HG03097 (cell line): ENCODE measurements around the gene CEP170.

ENCODE experiments used
- ATAC-seq: cut with Tn5 transposase; IDR thresholded peaks from one replicate; pipeline ENCODE4 v1.9.1; 2021; ENCODE audit not compliant: unreplicated experiment, low FRiP score

CEP170 gene

DNA sequence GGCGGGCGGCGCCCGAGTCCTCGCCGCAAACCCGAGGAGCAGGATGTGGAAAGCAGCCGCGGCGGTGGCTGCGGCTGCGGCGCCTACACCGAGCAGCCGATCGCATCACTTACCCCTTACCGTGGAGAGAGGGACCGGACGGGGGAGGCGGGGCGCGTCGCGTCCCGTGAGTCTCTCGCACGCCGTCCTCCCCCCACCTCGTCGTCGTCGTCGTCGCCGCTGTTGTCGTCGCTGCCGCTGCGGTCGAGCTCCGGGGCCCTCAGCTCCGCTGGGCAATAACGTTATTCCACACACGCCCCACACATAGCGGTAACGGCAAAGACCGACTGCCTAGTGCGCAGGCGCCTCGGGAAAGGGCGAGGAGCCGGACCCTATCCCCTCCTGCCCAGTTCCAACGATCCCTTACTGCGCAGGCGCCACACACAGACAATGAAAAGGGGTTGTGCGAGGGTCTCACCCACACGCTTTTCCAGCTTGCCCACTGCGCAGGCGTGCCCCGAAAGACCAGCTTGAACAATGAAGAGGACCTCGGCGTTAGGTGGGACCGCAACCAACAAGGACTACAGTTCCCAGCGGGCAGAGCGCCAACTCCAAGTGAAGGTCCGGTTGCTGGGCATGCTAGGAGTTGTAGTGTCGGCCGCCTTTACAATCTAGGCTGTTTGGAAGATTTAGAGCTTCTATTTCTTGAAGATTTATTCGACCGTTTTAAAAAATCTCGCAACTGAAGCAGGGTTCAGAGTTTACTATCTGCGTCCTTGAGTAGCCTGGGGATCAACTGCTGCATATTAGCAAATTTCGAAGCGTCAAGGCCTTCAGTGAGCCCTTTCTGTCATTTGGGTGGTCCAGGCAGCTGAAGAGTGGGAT is at the start of gene CEP170:
TSS of gene CEP170 (minus strand) at position 355 of the 864 bp plus-strand sequence. CDS start 30,001 bp downstream, outside the sequence.
- peak; percentile 47 for ATAC-seq

DNA sequence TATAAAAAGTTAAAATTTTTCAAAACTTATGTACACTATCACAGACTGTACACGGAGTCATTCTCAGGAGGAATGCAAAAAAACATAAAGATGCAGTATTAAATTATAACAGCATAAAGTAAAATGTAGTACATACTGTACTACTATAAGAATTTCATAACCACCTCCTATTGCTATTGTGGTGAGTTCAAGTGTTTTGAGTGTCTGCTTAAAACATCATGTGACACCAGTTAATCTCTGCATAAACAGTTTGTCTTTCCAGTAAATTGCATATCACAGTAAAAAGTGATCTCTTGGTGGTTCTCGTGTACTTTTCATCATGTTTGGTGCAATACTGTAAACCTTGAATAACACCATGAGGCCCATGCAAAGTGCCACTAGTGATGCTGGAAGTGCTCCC is 46.0 kb upstream of the CEP170 start:
- ATAC-seq: no peak

- no peak for ATAC-seq
Observed at GRCh38 chr1:243299069-243299468, 44.0 kb upstream of the CEP170 start.

- no peak for ATAC-seq
Observed at GRCh38 chr1:243294723-243295121, 39.6 kb upstream of the CEP170 start.

DNA sequence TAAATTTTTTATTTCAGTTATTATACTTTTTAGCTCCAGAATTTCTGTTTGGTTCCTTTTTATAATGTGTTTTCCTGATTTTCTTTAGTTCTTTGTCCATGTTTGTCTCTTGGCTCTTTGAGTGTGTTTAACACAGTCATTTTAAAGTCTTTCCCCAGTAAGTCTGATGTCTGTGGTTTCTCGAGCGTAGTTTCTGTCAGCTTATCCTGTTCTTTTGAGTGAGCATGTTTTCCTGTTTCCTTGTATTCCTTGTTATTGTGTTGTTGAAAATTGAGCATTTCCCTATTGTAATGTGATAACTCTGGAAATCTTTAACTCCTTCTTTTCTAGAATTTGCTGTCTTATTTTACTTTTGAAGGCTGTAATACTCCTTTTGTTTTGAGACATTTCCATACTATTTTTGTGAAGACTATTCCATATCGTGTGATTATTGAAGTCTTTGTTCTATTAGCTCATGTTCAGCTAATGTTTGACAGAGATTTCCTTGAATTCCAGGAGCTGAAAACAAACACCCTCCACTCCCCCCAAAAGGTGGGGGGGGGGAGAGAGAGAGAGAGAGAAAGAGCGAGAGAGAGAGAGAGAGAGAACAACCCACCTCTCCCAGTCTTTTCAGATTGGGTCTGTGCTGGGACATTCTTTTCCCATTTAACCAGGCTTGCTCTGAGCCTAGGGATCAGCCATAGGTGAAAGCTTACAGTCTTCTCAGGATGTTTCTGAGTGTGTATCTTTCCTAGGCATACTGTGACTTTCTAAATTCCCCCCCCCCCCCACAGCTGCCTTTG is 39.1 kb upstream of the CEP170 start:
- no peak for ATAC-seq

DNA sequence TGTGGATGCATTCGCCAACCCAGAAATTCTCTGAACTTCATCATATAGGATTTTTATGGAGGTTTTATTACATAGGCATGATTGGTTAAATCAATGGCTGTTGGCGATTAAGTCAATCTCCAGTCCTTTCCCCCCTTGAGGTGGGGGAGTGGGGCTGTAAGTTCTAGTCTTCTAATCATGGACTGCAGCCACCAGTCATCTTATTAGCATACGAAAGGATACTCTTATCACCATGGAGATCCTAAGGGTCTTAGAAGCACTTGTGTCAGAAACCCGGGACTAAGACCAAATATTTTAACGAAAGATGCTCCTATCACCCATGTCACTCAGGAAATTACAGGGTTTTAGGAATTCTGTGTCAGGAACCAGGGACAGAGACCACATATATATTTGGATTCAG is 37.0 kb upstream of the CEP170 start:
- no peak for ATAC-seq

GRCh38 chr1:243291292-243291691 is 36.2 kb upstream of the CEP170 start:
- no peak for ATAC-seq

- ATAC-seq: no peak
Observed at GRCh38 chr1:243288062-243288461, 33.0 kb upstream of the CEP170 start.

GRCh38 chr1:243287652-243288051 is 32.6 kb upstream of the CEP170 start:
- peak; percentile 91 for ATAC-seq

DNA sequence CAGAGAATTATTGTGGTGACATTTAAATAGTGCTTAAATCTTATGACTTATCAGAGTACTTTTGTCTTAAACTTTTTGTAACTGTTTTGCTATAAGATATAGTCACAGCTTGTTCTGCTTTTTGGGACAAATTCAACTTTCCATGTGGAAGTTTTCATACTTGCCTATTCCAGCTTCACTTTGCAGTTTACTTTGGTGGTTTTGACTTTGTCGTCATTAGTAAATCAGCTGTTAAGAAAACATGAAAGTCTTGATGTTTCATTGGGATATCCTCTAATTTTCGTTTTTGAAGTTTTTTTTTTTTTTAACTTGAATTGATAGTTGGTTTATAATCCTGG is 32.0 kb upstream of the CEP170 start:
- ATAC-seq: no peak

DNA sequence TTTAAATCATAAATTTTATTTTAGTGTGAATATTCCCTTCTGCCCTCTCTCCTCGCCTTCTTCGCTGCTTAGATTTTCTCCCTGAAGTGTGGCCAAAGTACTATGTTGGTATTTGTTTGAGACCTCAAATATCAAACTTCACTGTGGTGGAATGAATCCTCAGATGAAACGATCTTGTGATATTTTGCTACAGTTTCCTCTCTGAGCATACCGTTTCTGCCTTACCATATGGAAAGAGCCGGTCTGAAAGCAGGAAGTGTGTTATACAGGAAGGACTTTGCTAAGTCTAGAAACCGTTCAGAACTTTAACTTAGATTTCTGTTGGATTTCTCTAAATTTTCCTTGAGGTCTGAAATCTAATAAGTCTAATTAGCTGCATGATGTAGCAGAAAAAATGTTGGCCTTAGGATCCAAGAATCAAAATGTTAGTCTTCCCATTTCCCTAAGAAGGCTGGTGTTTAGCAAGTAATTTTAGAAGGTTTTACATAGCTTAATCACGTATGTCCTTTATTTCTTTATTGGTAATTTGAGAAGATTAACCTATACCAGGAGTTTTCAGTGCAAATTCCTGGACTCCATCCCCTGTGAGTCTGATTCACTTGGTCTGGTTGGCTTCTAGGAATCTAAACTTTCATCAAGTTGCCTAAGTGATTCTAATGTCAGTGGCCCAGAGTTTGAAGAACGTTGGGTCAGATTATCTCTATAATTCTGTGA is 31.5 kb upstream of the CEP170 start:
- no peak for ATAC-seq

DNA sequence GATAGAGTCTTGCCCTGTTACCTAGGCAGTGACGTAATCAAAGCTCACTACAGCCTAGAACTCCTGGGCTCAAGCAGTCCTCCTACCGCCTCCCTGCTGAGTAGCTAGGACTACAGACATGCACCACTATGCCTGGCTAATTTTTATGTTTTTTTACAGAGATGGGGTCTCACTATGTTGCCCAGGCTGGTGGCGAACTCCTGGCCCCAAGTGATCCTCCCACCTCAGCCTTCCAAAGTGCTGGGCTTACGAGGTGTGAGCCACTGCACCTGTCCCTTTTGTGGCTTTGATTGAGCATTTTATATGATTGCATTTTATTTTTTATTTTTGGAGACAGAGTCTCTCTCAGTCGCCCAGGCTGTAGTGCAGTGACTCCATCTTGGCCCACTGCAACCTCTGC is 26.6 kb upstream of the CEP170 start:
- ATAC-seq: no peak

- ATAC-seq: no peak
Observed at GRCh38 chr1:243280571-243281129, 25.6 kb upstream of the CEP170 start.

- no peak for ATAC-seq
Observed at GRCh38 chr1:243275316-243275715, 20.2 kb upstream of the CEP170 start.

- ATAC-seq: no peak
Observed at GRCh38 chr1:243273945-243274344, 18.9 kb upstream of the CEP170 start.

DNA sequence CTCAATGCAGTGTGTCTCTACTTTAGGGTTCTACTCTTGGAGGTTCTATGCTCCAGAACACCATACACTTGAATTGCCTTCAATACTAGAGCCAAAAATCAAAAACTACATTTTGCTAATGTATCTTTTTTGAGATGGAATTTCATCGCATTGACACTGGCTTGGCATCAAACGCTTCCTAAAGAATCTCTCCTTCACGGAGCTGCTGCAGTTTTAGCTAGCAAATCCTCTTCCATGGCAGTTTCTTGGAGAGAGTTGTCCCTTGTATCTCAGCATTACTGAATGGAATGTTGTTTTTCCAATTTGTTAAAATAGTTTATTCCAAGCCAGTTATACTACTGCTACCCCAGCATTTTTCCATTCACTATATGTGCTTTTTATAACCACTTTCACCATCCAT is 18.4 kb upstream of the CEP170 start:
- ATAC-seq: no peak

DNA sequence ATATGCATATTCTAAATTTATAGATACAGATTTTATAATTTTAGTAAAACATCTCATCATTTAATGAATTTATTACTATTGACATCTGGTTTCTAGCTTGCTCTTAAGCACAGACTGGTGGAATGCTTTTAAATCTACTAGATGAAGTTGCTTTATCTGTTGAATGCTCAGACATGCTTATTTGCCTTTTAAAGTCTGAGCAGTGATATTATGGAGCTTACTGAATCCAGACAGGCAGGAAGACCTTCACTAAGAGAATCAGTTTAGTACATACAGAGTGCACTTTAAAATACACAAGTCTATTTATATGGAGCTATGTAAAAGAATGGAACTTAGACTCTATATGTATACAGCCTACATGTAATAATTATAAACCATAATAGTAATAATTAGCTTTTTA is 17.3 kb upstream of the CEP170 start:
- no peak for ATAC-seq

DNA sequence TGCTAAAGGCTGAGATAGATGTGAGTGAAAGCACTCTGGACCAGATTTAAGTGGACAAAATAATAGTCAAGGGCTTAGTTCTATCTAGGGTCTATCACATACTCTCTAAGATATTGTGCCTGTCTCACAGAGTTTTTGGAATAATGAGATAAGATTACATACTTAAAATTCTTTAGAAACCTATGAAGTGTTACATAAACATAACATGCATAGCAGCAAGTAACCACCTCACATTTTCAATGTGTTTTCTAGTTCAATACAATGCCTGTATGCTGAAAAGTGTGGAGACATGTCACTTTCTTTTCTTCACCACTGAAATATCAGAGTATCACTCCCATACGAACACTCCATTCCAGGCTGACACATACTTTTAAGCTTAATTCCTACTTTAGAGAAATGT is 16.9 kb upstream of the CEP170 start:
- no peak for ATAC-seq

GRCh38 chr1:243270097-243270864 is 15.2 kb upstream of the CEP170 start:
- ATAC-seq: no peak

- ATAC-seq: peak; percentile 59
Observed at GRCh38 chr1:243269461-243269801, 14.3 kb upstream of the CEP170 start.
